Activated naive CD8-positive, alpha-beta T cell treated with anti-CD3 and anti-CD28 coated beads, Interleukin-2, amount 50 U/mL, for 24 hours (primary cell): ENCODE results near the gene WHAMM.

ENCODE experiments used
- ATAC-seq: fragments of 150-1000 bp; cut with Tn5 transposase; one replicate; pipeline ENCODE4 v1.10.0; 2021
- DNase-seq: peaks from one replicate; pipeline ENCODE4 v3.0.0; 2021
- H3K27ac Mint-ChIP-seq: one replicate; pipeline ENCODE4 v1.8.0; 2021; ENCODE audit warnings: mild to moderate bottlenecking, mixed read lengths
- H3K27me3 Mint-ChIP-seq: one replicate; pipeline ENCODE4 v1.8.0; 2021; ENCODE audit warnings: mixed read lengths
- H3K36me3 Mint-ChIP-seq: one replicate; pipeline ENCODE4 v1.8.0; 2021; ENCODE audit warnings: low read depth, mixed read lengths
- H3K4me1 Mint-ChIP-seq: one replicate; pipeline ENCODE4 v1.8.0; 2021; ENCODE audit warnings: mixed read lengths
- H3K4me3 Mint-ChIP-seq: one replicate; pipeline ENCODE4 v1.8.0; 2021; ENCODE audit warnings: mild to moderate bottlenecking, moderate library complexity, mixed read lengths
- H3K9me3 Mint-ChIP-seq: one replicate; pipeline ENCODE4 v1.8.0; 2021; ENCODE audit warnings: mixed read lengths

WHAMM gene

GRCh38 chr15:82843566-82843965 is 34.1 kb downstream of the WHAMM start:
- ATAC-seq: no peak
- DNase-seq: no peak
- H3K27me3 Mint-ChIP-seq: peaks cover 3% of the 10 kb centered on the region
- peaks cover 3% of the 10 kb centered on the region for H3K9me3 Mint-ChIP-seq
- no peaks in the 10 kb centered on the region for H3K36me3 Mint-ChIP-seq
- H3K4me3 Mint-ChIP-seq: no peak overlapping the region
- H3K27ac Mint-ChIP-seq: no peak overlapping the region
- peaks cover 12% of the 10 kb centered on the region for H3K4me1 Mint-ChIP-seq

- Mint-ChIP-seq H3K9me3 (peaks cover 3% of the 10 kb centered on the region), H3K27ac (no peak overlapping the region), H3K4me1 (peaks cover 20% of the 10 kb centered on the region), H3K27me3 (peaks cover 3% of the 10 kb centered on the region), H3K36me3 (no peaks in the 10 kb centered on the region), H3K4me3 (no peak overlapping the region)
- ATAC-seq (no peak), DNase-seq (no peak)
Measured at GRCh38 chr15:82845686-82846085, 36.3 kb downstream of the WHAMM start.

- no peak overlapping the region for H3K27ac Mint-ChIP-seq
- H3K4me1 Mint-ChIP-seq: peaks cover 20% of the 10 kb centered on the region
- H3K9me3 Mint-ChIP-seq: peaks cover 3% of the 10 kb centered on the region
- no peak overlapping the region for H3K4me3 Mint-ChIP-seq
- DNase-seq (no peak), ATAC-seq (no peak)
- H3K27me3 Mint-ChIP-seq: peaks cover 3% of the 10 kb centered on the region
- H3K36me3 Mint-ChIP-seq: no peaks in the 10 kb centered on the region
Measured at GRCh38 chr15:82846621-82847020, 37.2 kb downstream of the WHAMM start.

GRCh38 chr15:82847703-82848102 is 38.3 kb downstream of the WHAMM start:
- Mint-ChIP-seq H3K36me3 (no peaks in the 10 kb centered on the region), H3K4me1 (peaks cover 20% of the 10 kb centered on the region), H3K27me3 (peaks cover 3% of the 10 kb centered on the region), H3K4me3 (no peak overlapping the region), H3K27ac (no peak overlapping the region), H3K9me3 (peaks cover 2% of the 10 kb centered on the region)
- ATAC-seq (no peak), DNase-seq (no peak)

- Mint-ChIP-seq H3K4me1 (peaks cover 24% of the 10 kb centered on the region), H3K27me3 (peaks cover 3% of the 10 kb centered on the region), H3K9me3 (no peaks in the 10 kb centered on the region), H3K36me3 (no peaks in the 10 kb centered on the region), H3K27ac (no peak overlapping the region), H3K4me3 (no peak overlapping the region)
- no peak for DNase-seq
- ATAC-seq: no peak
Measured at GRCh38 chr15:82848241-82848993, 39.0 kb downstream of the WHAMM start.

- Mint-ChIP-seq H3K27me3 (peaks cover under 1% of the 10 kb centered on the region), H3K27ac (no peak overlapping the region), H3K9me3 (no peaks in the 10 kb centered on the region), H3K4me3 (no peak overlapping the region), H3K36me3 (no peaks in the 10 kb centered on the region), H3K4me1 (peaks cover 20% of the 10 kb centered on the region)
- ATAC-seq: peak; percentile 37
- DNase-seq: peak; percentile 63
Measured at GRCh38 chr15:82849556-82850512, 40.4 kb downstream of the WHAMM start.

GRCh38 chr15:82850731-82851130 is 41.3 kb downstream of the WHAMM start:
- Mint-ChIP-seq H3K27me3 (no peaks in the 10 kb centered on the region), H3K4me3 (no peak overlapping the region), H3K27ac (no peak overlapping the region), H3K9me3 (no peaks in the 10 kb centered on the region), H3K36me3 (no peaks in the 10 kb centered on the region), H3K4me1 (peaks cover 17% of the 10 kb centered on the region)
- no peak for DNase-seq
- no peak for ATAC-seq

- H3K27ac Mint-ChIP-seq: no peak overlapping the region
- peaks cover 21% of the 10 kb centered on the region for H3K4me1 Mint-ChIP-seq
- no peaks in the 10 kb centered on the region for H3K9me3 Mint-ChIP-seq
- ATAC-seq (no peak), DNase-seq (no peak)
- no peaks in the 10 kb centered on the region for H3K36me3 Mint-ChIP-seq
- no peak overlapping the region for H3K4me3 Mint-ChIP-seq
- no peaks in the 10 kb centered on the region for H3K27me3 Mint-ChIP-seq
Measured at GRCh38 chr15:82851306-82851850, 42.0 kb downstream of the WHAMM start.

GRCh38 chr15:82851981-82852511 is 42.6 kb downstream of the WHAMM start:
- H3K27ac Mint-ChIP-seq: no peak overlapping the region

GRCh38 chr15:82852941-82853561 is 43.6 kb downstream of the WHAMM start:
- DNase-seq: no peak
- no peaks in the 10 kb centered on the region for H3K9me3 Mint-ChIP-seq
- H3K36me3 Mint-ChIP-seq: no peaks in the 10 kb centered on the region
- H3K27ac Mint-ChIP-seq: no peak overlapping the region
- no peaks in the 10 kb centered on the region for H3K27me3 Mint-ChIP-seq
- peaks cover 21% of the 10 kb centered on the region for H3K4me1 Mint-ChIP-seq
- no peak overlapping the region for H3K4me3 Mint-ChIP-seq
- no peak for ATAC-seq

More at GRCh38 chr15:82851981-82852511, 42.6 kb downstream of the WHAMM start:
- DNase-seq (no peak), ATAC-seq (no peak)
- no peak overlapping the region for H3K4me3 Mint-ChIP-seq
- H3K36me3 Mint-ChIP-seq: no peaks in the 10 kb centered on the region
- peaks cover 21% of the 10 kb centered on the region for H3K4me1 Mint-ChIP-seq
- H3K9me3 Mint-ChIP-seq: no peaks in the 10 kb centered on the region
- no peaks in the 10 kb centered on the region for H3K27me3 Mint-ChIP-seq

GRCh38 chr15:82854554-82854953 is 45.1 kb downstream of the WHAMM start:
- DNase-seq: no peak
- Mint-ChIP-seq H3K4me3 (no peak overlapping the region), H3K27me3 (no peaks in the 10 kb centered on the region), H3K4me1 (peaks cover 18% of the 10 kb centered on the region), H3K9me3 (no peaks in the 10 kb centered on the region), H3K27ac (no peak overlapping the region), H3K36me3 (no peaks in the 10 kb centered on the region)
- no peak for ATAC-seq

GRCh38 chr15:82855286-82856100 is 46.1 kb downstream of the WHAMM start:
- Mint-ChIP-seq H3K4me3 (no peak overlapping the region), H3K27ac (no peak overlapping the region), H3K9me3 (no peaks in the 10 kb centered on the region), H3K27me3 (no peaks in the 10 kb centered on the region), H3K36me3 (no peaks in the 10 kb centered on the region), H3K4me1 (peaks cover 13% of the 10 kb centered on the region)
- DNase-seq (no peak), ATAC-seq (no peak)

GRCh38 chr15:82856397-82857170 is 47.2 kb downstream of the WHAMM start:
- Mint-ChIP-seq H3K4me1 (peaks cover 13% of the 10 kb centered on the region), H3K36me3 (no peaks in the 10 kb centered on the region), H3K9me3 (no peaks in the 10 kb centered on the region), H3K27me3 (no peaks in the 10 kb centered on the region), H3K27ac (no peak overlapping the region), H3K4me3 (no peak overlapping the region)
- no peak for ATAC-seq
- DNase-seq: no peak
